IPS DF 4.7 (cell line): ENCODE results near the gene GUCY2D.
"Not testable (repeated sequence)": the region's sequence is repeated elsewhere in the genome, so short reads cannot be mapped to it uniquely, and the experiment has no call there.

Source experiments
- DNase-seq: peaks from one replicate; pipeline ENCODE4 v3.0.0-alpha.2; 2013; ENCODE audit warnings: low spot score; ENCODE audit errors: extremely low read depth

Gene GUCY2D

DNA sequence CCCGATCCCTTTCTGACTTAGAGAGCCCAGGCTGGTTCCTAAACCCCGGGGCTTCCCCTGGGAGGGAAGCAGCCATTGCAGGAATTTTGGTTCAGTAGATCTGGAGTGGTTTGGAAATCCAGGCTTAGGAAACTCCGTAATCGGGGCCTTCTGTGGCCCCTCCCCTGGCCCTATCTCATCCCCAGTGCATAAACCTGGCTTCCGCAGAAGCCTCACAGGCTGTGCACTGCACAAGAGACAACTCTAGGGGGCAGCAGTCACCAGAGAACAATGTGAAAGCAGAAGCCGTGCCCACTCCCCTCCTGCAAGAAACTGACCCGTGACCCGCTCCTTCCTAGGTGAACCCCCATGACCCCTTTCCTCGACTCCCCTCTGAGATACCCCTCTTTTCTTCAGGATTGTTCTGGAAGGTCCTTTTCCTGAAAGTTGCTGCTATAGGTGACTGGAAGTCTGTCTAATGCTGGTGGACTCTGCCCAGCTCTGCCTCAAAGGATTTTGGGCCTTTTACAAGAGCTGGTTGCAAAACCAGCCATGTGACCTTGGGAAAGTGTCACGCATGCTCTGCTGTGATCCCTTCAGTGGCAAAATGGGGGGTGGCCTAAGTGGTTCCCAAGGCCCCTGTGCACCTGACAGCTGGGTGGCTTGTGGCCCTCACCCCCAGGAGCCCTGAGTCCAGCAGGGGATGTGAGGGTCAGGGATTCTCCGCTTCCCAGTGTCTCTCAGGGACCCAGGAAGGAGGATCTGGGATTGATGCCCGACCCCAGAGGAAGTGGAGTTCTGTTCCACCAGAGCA lies 14.4 kb downstream of the GUCY2D start:
- DNase-seq: no peak

- no peak for DNase-seq
Observed at GRCh38 chr17:8018436-8018835, 16.0 kb downstream of the GUCY2D start.

GRCh38 chr17:8019166-8019565 lies 16.8 kb downstream of the GUCY2D start:
- no peak for DNase-seq

DNA sequence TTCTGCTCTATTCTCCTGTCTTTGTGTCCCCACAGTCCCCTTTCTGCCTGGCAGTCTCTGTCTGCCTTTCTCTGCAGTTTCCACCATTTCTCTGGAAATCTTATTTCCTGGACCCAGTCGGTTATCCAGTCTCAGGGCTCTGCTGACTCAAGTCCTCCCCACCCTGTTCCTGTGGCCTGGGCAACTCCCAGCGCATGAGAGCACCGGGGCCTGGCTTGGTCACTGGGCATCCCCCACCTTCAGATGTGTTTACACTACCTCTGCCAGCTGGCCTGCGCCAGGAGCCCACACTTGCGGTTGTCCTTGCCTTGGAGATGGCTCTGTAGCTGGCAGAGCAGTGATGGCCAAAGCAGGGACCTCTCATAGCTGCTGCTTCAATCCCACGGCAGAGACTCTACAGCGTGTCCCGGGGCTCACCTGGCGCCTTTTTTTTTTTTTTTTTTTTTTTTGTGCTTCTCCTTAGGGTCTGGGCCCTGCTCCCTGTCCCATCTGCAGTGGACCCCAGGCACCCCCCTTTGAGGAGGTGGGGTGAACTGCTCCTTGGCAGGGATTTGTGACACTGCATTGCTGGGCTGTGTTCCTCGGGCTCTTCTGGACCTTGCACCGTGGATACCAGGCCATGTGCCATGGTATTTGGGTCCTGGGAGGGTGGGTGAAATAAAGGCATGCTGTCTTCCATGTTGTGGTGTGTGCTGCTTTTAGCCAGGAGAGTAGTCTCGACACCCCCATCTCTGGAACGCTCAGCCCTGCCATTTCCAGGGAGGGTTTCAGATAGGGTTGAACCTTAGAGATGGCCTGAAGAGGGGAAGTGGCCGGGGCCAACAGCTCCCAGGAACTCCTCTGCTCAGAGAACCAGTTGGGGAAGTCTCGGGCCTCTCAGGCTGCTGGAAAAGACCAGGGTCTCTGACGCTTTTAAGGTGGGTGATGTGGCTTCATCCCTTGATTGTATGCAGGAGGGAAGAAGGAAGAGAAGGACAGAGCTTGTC lies 17.5 kb downstream of the GUCY2D start:
- no peak for DNase-seq

- DNase-seq: no peak
Observed at GRCh38 chr17:8020776-8021564, 18.6 kb downstream of the GUCY2D start.

DNA sequence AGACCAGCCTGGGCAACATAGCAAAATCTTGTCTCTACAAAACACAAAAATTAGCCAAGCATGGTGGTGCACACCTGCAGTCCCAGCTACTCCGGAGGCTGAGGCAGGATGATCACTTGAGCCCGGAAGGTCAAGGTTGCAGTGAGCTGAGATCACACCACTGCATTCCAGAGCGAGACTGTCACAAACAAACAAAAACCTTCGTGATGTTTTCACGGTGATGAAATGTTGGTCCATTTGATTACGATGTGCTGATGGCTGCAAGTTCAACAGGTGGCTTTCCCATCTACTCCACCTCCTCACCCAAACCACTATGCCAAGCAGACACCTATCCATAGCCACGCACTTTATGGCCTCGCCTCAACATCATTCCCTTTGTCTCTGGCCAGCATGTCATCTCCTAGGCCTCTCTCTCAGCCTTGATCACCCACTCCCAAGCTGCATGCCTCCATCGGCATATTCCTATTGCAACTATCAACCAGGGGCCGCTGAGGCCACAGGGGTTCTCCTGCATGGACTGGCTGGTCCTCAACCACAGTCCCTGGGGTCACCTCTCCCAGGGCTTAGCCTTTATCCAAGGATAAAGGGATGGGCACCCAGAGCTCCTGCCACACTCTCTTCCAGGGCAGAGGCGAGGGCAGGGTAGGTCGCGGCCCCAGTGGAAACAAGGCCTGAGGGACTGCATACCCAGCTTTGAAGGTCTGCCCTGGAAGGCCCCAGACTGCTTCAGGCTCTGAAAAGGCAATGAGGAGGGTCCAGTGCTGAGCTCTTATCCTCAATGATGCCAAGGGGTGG lies 19.3 kb downstream of the GUCY2D start:
- DNase-seq: no peak

DNA sequence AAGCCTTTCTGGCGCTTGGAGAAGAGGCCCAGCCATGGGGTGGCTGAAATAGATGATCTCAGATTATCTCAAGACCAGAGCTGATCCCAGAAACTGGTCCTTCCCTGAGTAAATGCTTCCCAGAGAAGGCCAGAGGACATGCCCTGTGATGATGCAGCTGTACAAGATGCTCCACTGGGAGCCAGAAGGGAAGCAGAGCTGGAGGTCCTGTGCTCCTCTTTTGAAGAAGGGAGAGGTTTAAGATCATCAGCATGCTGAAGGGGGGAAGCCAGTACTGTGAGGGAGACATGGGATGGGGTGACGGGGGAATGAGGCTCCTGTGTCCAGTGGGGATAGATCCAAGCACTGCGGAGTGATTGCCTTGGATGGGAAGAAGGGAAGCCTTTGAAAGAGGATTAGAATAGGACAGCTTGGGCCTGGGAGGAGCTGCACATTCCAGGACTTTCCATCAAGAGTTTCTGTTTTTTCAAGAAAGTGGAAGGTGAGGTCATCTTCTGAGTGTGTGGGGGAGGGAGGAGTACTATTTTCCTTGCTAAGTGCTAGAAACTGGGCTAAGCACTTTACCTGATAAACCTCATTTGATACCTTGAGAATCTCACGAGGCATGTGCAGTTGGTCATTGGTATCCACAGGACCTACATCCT lies 20.1 kb downstream of the GUCY2D start:
- no peak for DNase-seq

DNA sequence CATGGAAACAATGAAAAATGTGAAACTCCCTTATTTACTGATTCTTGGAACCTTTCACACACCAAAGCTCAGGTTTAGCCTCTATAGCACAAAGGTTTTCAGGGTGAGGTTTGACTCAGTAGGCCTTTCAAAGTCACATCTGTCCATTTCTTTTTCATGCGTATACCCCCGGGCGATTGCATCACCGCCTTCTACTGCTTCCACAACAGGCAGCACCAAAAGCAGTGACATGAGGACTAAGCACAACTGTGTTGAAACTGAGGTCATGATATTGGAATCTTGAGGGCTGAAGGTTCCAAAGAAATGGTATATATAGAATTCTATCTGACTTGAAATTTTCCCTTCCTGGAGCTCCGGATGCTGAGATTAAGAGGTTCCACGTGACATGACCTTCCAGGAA lies 21.7 kb downstream of the GUCY2D start:
- not testable (repeated sequence) for DNase-seq

- no peak for DNase-seq
Observed at GRCh38 chr17:8025176-8025911, 22.9 kb downstream of the GUCY2D start.

GRCh38 chr17:8029121-8029520 lies 26.7 kb downstream of the GUCY2D start:
- DNase-seq: no peak

GRCh38 chr17:8031261-8031661 lies 28.8 kb downstream of the GUCY2D start:
- DNase-seq: no peak

GRCh38 chr17:8031950-8032349 lies 29.5 kb downstream of the GUCY2D start:
- no peak for DNase-seq

DNA sequence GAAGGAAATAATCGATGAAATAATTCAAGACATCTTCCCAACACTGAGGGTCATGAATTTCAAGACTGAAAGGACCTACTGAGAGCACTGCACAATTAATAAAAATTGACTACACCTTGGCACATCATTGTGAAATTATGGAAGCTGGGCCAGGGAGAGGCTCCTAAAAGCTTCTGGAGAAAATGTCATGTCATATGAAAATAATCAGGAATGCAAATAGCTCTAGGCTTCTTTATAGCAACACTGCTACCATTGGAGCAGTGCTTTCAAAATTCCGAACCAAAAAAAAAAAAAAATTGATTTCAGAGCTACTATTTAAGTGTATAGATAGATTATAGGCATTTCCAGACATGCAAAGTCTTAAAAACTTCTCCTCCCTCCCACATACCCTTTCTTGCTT lies 30.0 kb downstream of the GUCY2D start:
- no peak for DNase-seq

DNA sequence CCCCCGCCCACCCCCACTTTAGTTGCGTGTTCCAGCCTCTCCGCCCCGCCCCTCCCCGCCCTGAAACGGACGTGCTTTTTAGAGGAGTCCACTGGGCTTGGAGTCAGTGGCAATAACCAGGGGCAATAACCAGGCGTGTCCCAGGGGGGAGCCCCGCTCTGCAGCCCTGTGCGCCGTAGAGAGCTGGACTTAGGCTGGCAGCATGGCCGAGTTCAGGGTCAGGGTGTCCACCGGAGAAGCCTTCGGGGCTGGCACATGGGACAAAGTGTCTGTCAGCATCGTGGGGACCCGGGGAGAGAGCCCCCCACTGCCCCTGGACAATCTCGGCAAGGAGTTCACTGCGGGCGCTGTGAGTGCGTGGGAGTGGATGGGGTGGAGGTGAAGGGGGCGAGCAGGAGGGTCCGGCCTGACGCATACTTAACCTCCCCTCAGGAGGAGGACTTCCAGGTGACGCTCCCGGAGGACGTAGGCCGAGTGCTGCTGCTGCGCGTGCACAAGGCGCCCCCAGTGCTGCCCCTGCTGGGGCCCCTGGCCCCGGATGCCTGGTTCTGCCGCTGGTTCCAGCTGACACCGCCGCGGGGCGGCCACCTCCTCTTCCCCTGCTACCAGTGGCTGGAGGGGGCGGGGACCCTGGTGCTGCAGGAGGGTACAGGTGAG lies 36.7 kb downstream of the GUCY2D start, which contains the start of gene ALOX15B:
Gene ALOX15B, plus strand, starts transcription at position 106 of the 657 bp plus-strand sequence. Its CDS starts 97 bp downstream, at position 203.
- no peak for DNase-seq

- no peak for DNase-seq
Observed at GRCh38 chr17:8039611-8040168, 37.3 kb downstream of the GUCY2D start.

DNA sequence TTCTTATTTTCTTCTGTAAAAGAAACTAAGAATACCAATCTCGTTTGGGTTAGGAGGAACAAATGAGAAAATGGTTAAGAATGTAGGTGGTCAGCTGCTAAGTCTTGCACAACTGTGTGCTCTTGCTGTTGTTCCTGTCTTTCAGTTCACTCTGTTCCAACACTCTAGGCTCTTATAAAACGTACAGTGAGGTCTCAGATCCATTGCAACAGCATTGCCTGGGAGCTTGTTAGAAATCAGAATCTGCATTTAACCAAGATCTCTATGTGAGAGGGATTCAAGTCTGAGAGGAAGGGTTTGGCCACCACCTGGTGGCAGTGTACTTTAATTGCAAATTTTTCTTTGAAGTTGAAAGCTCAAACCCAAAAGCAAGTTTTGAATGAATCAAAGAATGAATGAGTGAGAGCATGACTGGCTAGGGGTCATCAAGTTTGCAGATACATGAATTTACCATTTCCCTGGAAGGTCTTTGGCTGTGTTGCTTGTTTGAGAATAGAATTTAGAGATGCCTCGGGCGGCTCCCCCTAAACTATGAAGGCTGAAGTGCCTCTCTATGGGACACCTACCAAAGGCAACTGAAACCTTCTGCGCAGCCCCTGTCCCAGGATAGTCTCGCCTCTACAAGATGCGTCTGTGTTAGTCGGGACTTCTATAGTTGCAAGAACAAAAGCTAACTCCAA lies 39.0 kb downstream of the GUCY2D start:
- no peak for DNase-seq

- DNase-seq: no peak
Observed at GRCh38 chr17:8041979-8042378, 39.6 kb downstream of the GUCY2D start.
